Frontal cortex (tissue), 4 donors: Measurements from ENCODE around the gene PVR. TPM values are rescaled to one million over a fixed set of nuclear protein-coding genes. Genes with fewer than 3 reads are reported as not detected.
"Not testable (repeated sequence)": the region's sequence is repeated elsewhere in the genome, so short reads cannot be mapped to it uniquely, and the experiment has no call there.

Source experiments
- DNase-seq, 2 donors: peaks; one replicate each; pipeline ENCODE4 v3.0.0; 2012; ENCODE audit warnings: low spot score in 2 of 2
- FAIRE-seq: peaks from 2 replicates; lab custom pipeline; 2012; peaks lifted over from hg19 to GRCh38; lab: Jason Lieb, UNC
- total RNA-seq: library from RNA; depleted of rRNA; stranded (reverse); fragments of >200 nt; gene quantifications from one replicate; pipeline ENCODE4 v1.2.3, GENCODE V29; 2014
- donor health status: control.
- donor health status: control.
- donor health status: control.

PVR gene
- total RNA-seq, 1 donor from 2014 or later, result 23.2 TPM

- DNase-seq, result peak in 1 of 2 donors; percentile 72
- FAIRE-seq, result no peak
Observed at GRCh38 chr19:44689290-44690130, 45.8 kb downstream of the PVR start.

DNA sequence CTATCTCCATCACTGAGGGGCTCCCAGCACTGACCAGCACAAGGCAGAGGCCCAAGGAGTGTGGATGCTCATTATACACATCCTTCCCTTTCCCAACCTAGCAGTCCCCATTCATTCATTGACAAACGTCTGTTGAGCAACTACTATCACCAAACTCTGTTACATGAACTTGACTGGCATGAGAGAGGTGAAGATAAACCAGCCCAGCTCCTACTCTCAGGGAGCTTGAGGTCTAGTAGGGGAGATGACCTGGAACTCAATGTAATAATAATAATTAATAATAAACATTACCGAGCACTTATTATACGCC lies 46.4 kb downstream of the PVR start:
- no peak for DNase-seq
- FAIRE-seq, result no peak

- DNase-seq (no peak), FAIRE-seq (no peak)
Observed at GRCh38 chr19:44692379-44692721, 48.6 kb downstream of the PVR start.

DNA sequence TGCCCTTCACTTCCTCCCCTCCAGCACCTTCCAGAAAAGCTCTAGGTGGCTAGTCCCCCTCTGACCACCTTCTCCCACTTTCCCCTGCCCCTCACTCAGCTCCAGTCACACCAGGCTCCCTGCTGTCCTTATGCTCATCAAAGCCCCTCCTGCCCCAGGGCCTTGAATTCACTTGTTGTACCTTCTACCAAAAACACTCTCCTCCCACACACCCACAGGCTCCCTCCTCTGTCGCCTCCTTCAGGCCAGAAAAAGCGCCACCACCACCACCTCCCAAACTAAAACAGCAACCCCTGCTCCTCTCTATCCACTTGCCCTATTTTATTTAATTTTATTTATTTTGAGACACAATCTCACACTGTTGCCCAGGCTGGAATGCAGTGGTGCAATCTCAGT lies 50.5 kb downstream of the PVR start:
- DNase-seq (no peak), FAIRE-seq (no peak)

GRCh38 chr19:44696939-44697669 lies 53.4 kb downstream of the PVR start:
- DNase-seq, result no peak
- no peak for FAIRE-seq

DNA sequence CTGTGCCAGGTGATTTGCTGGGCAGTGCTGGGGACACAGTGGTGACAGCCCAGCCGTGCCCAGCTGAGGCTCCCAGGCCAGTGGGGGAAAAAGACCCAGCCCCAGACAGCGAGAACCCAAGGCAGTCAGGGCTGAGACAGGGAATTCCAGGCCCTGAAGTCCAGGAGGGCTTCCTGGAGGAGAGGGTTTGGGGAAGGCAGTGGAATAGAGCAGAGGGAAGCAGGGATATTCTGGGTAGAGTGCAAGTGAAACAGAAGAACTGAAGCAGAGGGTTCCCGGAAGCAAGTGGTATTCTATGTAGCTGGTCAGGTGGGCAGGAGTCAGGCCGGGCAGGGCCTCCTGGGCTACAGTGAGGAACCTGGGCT lies 53.9 kb downstream of the PVR start:
- FAIRE-seq, result no peak
- DNase-seq, result no peak

DNA sequence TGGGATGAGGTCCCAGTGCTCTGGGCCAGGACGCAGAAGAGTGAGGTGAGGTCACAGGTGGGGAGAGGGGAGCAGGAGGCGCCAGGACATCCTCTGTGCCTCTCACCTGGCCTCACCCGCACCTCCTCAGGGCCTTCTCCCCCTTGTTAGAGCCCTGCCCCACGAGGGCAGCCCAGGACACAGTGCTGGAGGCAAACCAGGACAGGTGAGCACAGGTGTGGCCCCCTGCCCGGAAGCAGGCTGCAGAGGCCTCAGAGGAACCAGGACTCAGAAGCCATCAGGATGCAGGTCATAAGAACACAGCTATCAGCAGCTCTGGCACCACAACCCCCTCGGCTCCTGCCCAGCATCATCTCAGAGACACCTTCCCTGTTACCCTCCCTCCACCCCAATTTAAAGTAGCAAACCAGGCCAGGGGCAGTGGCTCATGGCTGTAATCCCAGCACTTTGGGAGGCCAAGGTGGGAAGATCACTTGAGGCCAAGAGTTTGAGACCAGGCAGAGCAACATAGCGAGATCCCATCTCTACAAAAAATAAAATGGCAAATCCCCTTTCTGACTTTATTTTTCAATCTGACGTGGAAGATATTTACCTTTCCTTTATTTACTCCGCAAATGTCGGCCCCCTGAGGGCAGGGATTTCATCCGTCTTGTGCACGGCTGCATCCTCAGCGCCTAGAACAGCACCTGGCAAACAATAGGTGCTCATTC lies 54.9 kb downstream of the PVR start, which contains the start of gene CEACAM16:
Gene CEACAM16, plus strand, starts transcription at position 660 of the 710 bp plus-strand sequence. CDS start 2,306 bp downstream, outside the sequence.
- FAIRE-seq, result no peak
- DNase-seq, result no peak

- FAIRE-seq, result no peak
- no peak for DNase-seq
Observed at GRCh38 chr19:44700547-44700946, 56.8 kb downstream of the PVR start.

- no peak for FAIRE-seq
- DNase-seq, result no peak
Observed at GRCh38 chr19:44701228-44701627, 57.5 kb downstream of the PVR start.

DNA sequence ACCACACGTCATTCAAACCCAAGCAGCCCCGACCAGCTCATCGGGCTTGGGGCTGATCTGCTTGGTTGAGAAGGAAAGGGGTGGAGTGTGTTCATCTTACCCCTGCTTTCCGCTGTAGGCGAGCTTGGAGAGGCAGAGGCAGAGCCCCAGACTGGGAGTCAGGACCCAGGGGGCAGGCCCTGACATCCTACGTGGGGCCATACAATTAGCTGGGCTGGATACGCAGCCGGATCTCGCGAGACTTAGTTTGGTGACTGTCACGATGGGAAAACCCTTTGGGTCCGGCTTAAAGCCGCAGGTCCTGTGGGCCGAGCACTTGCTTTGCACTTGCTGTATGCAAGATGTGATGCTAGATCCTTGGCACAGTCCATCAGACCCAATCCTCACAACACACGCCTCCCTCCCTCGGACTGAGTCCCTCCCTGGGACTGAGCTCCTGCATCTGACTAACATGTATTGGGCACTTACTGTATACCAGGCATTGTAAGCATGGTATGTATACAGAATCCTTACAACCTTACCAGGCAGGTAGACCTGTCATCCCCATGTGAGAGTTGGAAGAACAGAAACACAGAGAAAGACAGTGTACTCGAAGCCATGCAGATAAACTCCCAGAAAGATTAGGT lies 59.0 kb downstream of the PVR start:
- no peak for DNase-seq
- no peak for FAIRE-seq

- FAIRE-seq, result no peak
- no peak for DNase-seq
Observed at GRCh38 chr19:44703336-44704078, 59.8 kb downstream of the PVR start.

DNA sequence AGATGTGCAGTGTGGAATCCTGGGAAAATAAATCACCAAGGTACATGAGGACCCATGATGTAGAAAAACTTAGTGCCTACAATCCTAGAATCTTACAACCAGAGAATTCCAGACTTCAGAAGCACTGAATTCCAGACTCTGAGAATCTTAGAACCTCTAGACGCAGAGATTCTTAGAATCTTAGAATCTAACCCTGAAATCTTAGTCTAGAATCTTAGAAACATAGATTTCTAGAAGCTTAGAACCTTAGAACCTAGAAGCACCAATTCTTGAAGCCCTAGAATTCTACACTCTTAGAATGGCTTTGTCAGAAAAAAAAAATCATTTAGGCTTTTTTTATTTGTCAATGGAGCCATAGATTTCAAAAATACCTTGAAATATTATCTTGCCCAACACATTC lies 61.3 kb downstream of the PVR start:
- FAIRE-seq, result no peak
- no peak for DNase-seq

DNA sequence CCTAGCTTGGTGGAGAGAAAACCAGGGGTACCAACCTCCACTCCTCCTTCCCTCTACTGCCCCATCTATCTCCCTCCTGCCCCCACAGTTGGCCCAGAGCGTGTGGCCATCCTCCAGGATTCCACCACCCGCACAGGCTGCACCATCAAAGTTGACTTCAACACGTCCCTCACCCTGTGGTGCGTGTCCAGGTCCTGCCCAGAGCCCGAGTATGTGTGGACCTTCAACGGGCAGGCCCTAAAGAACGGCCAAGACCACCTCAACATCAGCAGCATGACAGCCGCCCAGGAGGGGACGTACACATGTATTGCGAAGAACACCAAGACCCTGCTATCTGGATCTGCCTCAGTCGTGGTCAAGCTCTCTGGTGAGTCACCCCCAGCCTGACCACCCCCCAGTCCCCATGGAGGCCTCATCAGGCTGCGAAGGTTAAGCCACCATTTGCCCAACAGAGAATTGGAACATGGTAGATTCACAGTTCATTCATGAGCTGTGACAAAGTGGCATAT lies 61.8 kb downstream of the PVR start:
- no peak for DNase-seq
- no peak for FAIRE-seq

DNA sequence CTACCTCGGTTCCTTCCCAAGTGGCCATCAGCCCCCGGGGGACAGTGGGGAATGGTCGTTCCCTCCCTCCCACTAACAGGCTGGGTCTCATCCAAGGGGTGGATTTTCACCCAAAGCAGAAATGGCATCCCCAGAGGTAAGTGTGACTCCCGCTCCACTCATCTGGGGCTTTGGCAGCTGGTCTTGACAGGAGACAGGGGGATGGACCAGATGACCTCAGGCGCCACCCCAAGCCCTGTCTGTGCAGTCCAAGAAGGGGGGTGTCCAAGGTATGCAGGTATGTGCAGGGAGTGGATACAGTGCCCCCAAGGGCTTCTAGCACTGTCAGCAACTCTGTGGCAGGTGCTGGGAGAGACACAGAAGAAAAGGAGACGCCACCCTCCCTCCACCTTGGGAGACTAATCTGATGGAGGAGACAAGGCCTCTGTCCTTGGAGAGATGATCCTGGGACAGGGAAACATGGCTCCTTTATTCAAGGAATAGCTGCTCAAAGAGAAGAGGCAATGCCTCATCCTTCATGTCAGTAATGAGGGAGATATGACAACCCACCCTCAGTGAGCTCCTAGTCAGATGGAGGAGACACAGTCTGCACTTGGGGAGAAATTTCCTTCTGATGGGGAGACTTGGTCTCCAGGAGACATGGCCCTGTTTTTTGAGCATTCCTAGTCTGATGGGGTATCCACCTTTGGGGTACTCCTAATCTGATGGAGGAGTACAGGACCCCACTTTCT lies 63.0 kb downstream of the PVR start:
- FAIRE-seq, result no peak
- no peak for DNase-seq

DNA sequence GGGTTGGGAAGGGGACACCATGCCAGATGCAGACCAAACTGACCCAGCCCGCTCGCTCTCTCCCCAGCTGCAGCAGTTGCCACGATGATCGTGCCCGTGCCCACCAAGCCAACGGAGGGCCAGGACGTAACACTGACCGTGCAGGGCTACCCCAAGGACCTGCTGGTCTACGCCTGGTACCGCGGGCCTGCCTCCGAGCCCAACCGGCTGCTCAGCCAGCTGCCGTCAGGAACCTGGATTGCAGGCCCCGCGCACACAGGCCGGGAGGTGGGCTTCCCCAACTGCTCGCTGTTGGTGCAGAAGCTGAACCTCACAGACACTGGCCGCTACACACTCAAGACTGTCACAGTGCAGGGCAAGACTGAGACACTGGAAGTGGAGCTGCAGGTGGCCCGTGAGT lies 64.1 kb downstream of the PVR start:
- DNase-seq (no peak), FAIRE-seq (no peak)

DNA sequence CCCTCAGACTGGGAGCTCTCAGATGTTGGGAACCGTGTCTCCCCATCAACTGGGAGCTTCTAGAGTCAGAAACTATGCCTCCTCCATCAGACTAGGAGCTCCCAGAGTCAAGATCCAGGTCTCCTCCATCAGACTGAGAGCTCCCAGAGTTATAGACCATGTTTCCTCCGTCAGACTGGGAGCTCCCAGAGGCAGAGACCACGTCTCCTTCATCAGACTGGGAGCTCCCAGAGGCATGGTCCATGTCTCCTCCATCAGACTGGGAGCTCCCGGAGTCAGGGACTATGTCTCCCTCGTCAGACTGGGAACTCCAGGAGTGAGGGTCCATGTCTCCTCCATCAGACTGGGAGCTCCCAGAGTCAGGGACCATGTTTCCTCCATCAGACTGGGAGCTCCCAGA lies 65.2 kb downstream of the PVR start:
- DNase-seq (no peak), FAIRE-seq (no peak)

DNA sequence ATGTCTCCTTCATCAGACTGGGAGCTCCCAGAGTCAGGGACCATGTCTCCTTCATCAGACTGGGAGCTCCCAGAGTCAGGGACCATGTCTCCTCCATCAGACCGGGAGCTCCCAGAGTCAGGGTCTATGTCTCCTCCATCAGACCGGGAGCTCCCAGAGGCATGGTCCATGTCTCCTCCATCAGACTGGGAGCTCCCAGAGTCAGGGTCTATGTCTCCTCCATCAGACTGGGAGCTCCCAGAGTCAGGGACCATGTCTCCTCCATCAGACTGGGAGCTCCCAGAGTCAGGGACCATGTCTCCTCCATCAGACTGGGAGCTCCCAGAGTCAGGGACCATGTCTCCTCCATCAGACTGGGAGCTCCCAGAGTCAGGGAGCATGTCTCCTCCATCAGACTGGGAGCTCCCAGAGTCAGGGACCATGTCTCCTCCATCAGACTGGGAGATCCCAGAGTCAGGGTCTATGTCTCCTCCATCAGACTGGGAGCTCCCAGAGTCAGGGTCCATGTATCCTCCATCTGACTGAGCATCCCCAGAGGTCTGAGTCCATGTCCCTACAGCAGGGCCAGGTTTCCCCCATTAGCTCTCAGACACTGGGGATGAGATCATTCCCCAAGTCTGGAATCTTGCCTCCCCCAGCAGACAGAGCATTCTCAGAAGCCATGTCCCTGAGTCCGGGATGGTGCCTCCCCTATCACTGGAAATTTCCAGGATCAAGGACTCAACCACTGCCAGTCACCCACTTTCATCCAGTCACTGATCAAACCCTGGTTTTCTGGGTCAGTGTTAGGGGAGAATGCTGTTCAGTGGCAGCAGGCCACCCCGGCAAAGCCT lies 65.9 kb downstream of the PVR start:
- FAIRE-seq, DNase-seq: not testable (repeated sequence)

DNA sequence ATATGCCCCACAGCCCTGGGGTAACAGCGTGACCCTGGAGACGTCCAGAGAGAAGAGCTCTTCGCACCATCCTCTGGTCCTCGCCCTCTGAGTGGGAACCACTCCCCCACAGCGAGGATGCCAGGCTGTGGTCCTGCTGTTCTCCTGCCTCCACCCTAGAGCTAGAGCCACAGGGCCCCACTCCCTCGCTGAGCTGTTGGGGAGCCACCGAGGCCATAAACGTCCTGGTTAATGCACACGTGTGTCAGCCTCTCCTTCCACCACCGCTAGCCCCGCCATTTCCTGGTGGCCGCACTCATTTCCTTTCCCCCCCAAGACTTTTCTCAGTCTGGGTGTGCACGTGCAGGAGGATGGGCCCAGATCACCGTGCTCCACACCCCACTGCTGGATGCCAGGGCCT lies 66.8 kb downstream of the PVR start:
- FAIRE-seq (no peak), DNase-seq (no peak)
